KOPT-K1 (cell line): ENCODE data around the gene RHBDL2.
"Not testable (repeated sequence)": the region's sequence is repeated elsewhere in the genome, so short reads cannot be mapped to it uniquely, and the experiment has no call there.

Experiments used
- H3K27ac ChIP-seq: fragments of 200-600 bp; sonication (generic); 2 replicates; pipeline ENCODE4 v1.5.1; 2016; ENCODE audit warnings: antibody characterized with exemption, mild to moderate bottlenecking, low read depth, low read length; ENCODE audit not compliant: poor library complexity, severe bottlenecking
- H3K36me3 ChIP-seq: fragments of 200-600 bp; sonication (generic); 2 replicates; pipeline ENCODE4 v1.5.1; 2017; ENCODE audit warnings: antibody characterized with exemption, mild to moderate bottlenecking, low read length, moderate library complexity; ENCODE audit not compliant: insufficient read depth
- H3K9me3 ChIP-seq: fragments of 200-600 bp; sonication (generic); 2 replicates; pipeline ENCODE4 v1.5.1; 2017; ENCODE audit warnings: antibody characterized with exemption, low read length, mild to moderate bottlenecking; ENCODE audit not compliant: insufficient read depth, poor library complexity, severe bottlenecking

RHBDL2 gene

DNA sequence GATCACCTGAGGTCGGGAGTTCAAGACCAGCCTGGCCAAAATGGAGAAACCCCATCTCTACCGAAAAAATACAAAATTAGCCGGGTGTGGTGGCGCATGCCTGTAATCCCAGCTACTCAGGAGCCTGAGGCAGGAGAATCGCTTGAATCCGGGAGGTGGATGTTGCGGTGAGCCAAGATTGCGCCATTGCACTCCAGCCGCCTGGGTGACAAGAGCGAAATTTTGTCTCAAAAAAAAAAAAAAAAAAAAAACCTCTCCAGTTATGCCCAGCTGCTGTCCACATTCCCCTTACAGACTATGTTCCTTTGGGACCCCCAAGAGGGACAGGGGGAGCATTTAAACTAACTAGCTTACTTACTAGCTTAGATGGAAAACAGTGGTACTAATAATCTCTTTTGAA, 105.3 kb downstream of the RHBDL2 start:
- H3K9me3 ChIP-seq, H3K27ac ChIP-seq: not testable (repeated sequence)
- peaks cover 36% of the 10 kb centered on the region for H3K36me3 ChIP-seq
